ENCODE measurements around the gene CPNE8. TPM values are rescaled to one million over a fixed set of nuclear protein-coding genes. Genes with fewer than 3 reads are reported as not detected.

The CPNE8 gene
- total RNA-seq, 1 donor from 2014 or later, result 9.4 TPM

DNA sequence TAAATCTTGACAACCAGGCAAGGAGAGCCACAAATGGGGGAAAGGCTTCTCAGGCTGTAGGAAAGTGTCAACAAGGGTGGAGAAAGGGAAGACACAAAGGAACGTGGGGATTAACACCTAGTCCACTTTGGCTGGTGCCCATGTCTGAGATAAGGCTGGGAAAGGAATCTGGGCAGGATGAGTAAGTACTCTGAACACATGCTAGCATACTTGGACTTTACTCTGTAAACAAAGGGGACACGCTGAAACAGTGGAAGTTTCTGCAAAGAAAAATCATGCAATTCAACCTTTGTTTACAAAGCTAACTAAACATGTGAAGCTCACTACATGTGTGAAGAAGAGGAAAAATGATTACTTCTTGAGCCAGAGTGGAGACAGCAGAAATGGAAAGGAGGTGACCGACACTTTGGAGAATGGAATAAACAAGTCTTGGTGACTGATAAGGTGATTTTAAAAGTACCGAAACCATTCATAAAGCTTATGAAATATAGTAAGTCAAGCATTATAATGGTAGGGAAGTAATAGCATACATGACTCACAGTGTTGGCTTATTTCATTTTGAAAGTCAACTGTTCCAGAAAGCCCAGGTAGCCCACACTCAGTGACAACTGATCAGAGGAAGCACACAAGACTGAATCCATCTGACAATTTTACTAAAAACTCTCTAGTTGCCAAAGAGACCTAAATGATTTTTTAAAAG is 13.2 kb downstream of the CPNE8 start:
- H2AFZ ChIP-seq (ENCODE audit: low read depth, low read length), result no peak overlapping the region
- no peaks in the 10 kb centered on the region for H3K27me3 ChIP-seq (ENCODE audit: insufficient read depth, low read length)
- Mint-ChIP-seq H3K36me3 (ENCODE audit: low read depth, unreplicated experiment) (no peaks in the 10 kb centered on the region), H3K9me3 (ENCODE audit: unreplicated experiment) (peaks cover 2% of the 10 kb centered on the region), H3K4me1 (ENCODE audit: low read depth, unreplicated experiment) (peaks cover 5% of the 10 kb centered on the region), H3K27ac (ENCODE audit: unreplicated experiment) (no peak overlapping the region), H3K27me3 (ENCODE audit: low read depth, unreplicated experiment) (no peaks in the 10 kb centered on the region), H3K4me3 (ENCODE audit: unreplicated experiment) (no peak overlapping the region)
- no peak overlapping the region for H3K4me3 ChIP-seq (ENCODE audit: insufficient read depth, low read depth, low read length)
- no peaks in the 10 kb centered on the region for H3K79me2 ChIP-seq (ENCODE audit: insufficient read depth, low read length)
- no peaks in the 10 kb centered on the region for H3K4me1 ChIP-seq (ENCODE audit: insufficient read depth, low read length)
- H3K36me3 ChIP-seq (ENCODE audit: insufficient read depth, low read length), result no peaks in the 10 kb centered on the region
- FAIRE-seq (peak; percentile 32), DNase-seq (ENCODE audit: low read depth) (peak; percentile 35)
- H3K9ac ChIP-seq (ENCODE audit: low read length), result no peak overlapping the region
- no peak overlapping the region for H3K4me2 ChIP-seq (ENCODE audit: low read length)
- TF ChIP-seq EZH2 (IDR thresholded peaks at IDR 0.05; ENCODE audit: insufficient read depth, low read length), result no peak
- no peak for TF ChIP-seq CTCF (IDR thresholded peaks at IDR 0.05; ENCODE audit: insufficient read depth, low read depth, low read length)
- no peak overlapping the region for H3K27ac ChIP-seq (ENCODE audit: low read depth, low read length)
- no peaks in the 10 kb centered on the region for H3K9me3 ChIP-seq (ENCODE audit: insufficient read depth, low read depth, low read length)
- H4K20me1 ChIP-seq (ENCODE audit: insufficient read depth, low read length), result no peaks in the 10 kb centered on the region

DNA sequence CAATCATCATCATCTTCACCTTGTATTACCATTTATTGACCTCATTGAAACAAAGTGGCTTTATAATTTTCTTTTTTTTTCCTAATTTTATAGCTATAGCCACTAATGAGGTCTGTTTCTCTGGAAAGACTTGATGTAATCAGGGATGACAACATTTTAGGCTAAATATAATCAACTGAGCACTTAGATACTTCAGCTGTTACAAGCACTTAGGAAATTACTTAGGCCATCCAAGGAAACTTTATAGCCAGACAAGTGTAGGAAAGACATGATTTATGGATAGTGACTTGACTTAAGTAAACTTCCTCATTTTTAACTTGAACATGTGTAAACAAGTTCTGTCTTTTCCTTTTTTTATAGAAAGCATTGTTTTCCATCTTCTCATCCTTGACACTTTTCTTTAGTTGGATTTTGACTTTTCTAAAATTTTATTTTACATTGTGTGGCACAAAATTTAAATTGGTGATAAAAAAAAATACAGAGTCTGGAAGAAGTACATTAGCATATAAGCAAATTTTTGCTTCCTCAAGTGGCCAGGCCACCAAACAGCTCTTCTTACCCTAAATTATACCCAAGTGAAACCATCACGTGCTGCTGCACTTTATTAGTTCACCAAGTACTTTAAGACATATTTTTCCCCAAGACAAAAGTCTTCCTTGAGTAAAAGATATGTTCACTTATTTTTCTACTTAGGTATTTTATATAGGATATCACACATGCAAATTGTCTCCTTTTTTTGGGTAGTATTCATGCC is 15.1 kb downstream of the CPNE8 start:
- Histone ChIP-seq H4K20me1 (ENCODE audit: insufficient read depth, low read length) (no peaks in the 10 kb centered on the region), H3K9me3 (ENCODE audit: insufficient read depth, low read depth, low read length) (no peaks in the 10 kb centered on the region), H3K79me2 (ENCODE audit: insufficient read depth, low read length) (no peaks in the 10 kb centered on the region), H3K4me1 (ENCODE audit: insufficient read depth, low read length) (no peaks in the 10 kb centered on the region), H3K9ac (ENCODE audit: low read length) (no peak overlapping the region), H3K4me2 (ENCODE audit: low read length) (no peak overlapping the region), H3K27ac (ENCODE audit: low read depth, low read length) (no peak overlapping the region), H3K27me3 (ENCODE audit: insufficient read depth, low read length) (no peaks in the 10 kb centered on the region), H3K4me3 (ENCODE audit: insufficient read depth, low read depth, low read length) (no peak overlapping the region), H3K36me3 (ENCODE audit: insufficient read depth, low read length) (no peaks in the 10 kb centered on the region), H2AFZ (ENCODE audit: low read depth, low read length) (no peak overlapping the region)
- Mint-ChIP-seq H3K4me3 (ENCODE audit: unreplicated experiment) (no peak overlapping the region), H3K4me1 (ENCODE audit: low read depth, unreplicated experiment) (peaks cover 5% of the 10 kb centered on the region), H3K27me3 (ENCODE audit: low read depth, unreplicated experiment) (no peaks in the 10 kb centered on the region), H3K27ac (ENCODE audit: unreplicated experiment) (no peak overlapping the region), H3K36me3 (ENCODE audit: low read depth, unreplicated experiment) (no peaks in the 10 kb centered on the region), H3K9me3 (ENCODE audit: unreplicated experiment) (peaks cover 2% of the 10 kb centered on the region)
- TF ChIP-seq EZH2 (IDR thresholded peaks at IDR 0.05; ENCODE audit: insufficient read depth, low read length), result no peak
- TF ChIP-seq CTCF (IDR thresholded peaks at IDR 0.05; ENCODE audit: insufficient read depth, low read depth, low read length), result no peak
- no peak for FAIRE-seq
- peak; percentile 1 for DNase-seq (ENCODE audit: low read depth)
